Measurements from ENCODE around the gene B3GAT2.

GRCh38 chr6:70889270-70889669 lies 67.6 kb downstream of the B3GAT2 start:
- no peak for TF ChIP-seq CTCF (IDR thresholded peaks at IDR 0.05; ENCODE audit: poor library complexity)
- TF ChIP-seq EZH2 (IDR thresholded peaks at IDR 0.05; ENCODE audit: borderline replicate concordance), result no peak

Data from hepatocyte (in vitro differentiated cells).